ENCODE measurements around the gene FKBP1A.

Gene FKBP1A

DNA sequence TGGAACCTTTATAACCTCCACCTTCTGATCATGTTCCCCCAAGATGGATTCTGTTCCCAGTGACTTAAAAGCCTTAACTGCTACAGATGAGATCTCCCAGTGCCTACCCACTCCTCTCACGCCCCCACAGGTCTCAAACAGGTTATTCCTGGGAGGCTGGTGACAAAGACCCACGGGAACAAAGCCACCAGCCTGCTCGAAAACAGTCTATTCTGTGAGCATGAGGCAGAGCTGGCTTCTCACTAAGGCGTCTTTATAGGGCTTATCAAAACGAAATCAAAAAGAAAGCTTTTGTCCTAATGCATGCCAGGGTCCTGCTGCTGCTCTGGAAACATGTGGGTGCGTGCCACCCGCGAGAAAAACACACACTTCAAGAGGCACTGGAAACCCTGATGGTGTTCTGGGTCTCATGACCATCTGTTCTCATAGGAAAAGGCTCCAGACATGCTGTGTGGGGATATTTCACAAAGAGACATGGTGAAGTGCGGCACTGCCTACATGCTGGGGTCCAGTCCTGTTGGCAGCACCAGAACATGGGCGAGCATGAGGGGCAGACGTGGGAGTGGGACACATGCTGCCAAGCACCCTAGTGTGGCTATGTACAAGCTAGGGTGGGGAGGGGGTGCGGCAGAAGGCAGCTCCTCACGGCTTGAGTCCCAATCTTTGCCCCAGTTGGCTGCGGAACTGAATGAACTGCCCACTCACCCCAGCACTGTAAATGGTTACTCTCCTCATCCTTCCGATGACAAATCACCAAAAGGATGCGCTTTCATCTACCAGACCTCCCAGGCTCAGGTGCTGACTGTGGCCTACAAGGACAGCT is 2.1 kb downstream of the FKBP1A start:
- peak overlapping the region; percentile 96 for H3K27ac ChIP-seq
- H3K4me1 ChIP-seq (ENCODE audit: control insufficient read depth in 1 of 2, insufficient read depth in 1 of 2, low read depth in 1 of 2, low read length in 1 of 2): peaks cover 93% of the 10 kb centered on the region in 2 experiments
- TF ChIP-seq, protein P1, sequence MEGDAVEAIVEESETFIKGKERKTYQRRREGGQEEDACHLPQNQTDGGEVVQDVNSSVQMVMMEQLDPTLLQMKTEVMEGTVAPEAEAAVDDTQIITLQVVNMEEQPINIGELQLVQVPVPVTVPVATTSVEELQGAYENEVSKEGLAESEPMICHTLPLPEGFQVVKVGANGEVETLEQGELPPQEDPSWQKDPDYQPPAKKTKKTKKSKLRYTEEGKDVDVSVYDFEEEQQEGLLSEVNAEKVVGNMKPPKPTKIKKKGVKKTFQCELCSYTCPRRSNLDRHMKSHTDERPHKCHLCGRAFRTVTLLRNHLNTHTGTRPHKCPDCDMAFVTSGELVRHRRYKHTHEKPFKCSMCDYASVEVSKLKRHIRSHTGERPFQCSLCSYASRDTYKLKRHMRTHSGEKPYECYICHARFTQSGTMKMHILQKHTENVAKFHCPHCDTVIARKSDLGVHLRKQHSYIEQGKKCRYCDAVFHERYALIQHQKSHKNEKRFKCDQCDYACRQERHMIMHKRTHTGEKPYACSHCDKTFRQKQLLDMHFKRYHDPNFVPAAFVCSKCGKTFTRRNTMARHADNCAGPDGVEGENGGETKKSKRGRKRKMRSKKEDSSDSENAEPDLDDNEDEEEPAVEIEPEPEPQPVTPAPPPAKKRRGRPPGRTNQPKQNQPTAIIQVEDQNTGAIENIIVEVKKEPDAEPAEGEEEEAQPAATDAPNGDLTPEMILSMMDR (IDR thresholded peaks at IDR 0.05): no peak

GRCh38 chr20:1389703-1390580 is 2.9 kb downstream of the FKBP1A start:
- no peaks in the 10 kb centered on the region for H3K27me3 ChIP-seq
- peaks cover 91 to 93% of the 10 kb centered on the region in 2 experiments for H3K4me1 ChIP-seq (ENCODE audit: control insufficient read depth in 1 of 2, insufficient read depth in 1 of 2, low read depth in 1 of 2, low read length in 1 of 2)
- TF ChIP-seq, protein P1 (IDR thresholded peaks at IDR 0.05): no peak
- peak overlapping the region; percentile 79 to 86 for H3K4me3 ChIP-seq (ENCODE audit: low read depth in 1 of 2, low read length in 1 of 2)
- no peaks in the 10 kb centered on the region for H3K9me3 ChIP-seq
- H3K27ac ChIP-seq: peak overlapping the region; percentile 96
- H3K36me3 ChIP-seq: peaks cover 12% of the 10 kb centered on the region

More for the DNA sequence above, 2.1 kb downstream of the FKBP1A start:
- H3K27me3 ChIP-seq: no peaks in the 10 kb centered on the region
- H3K9me3 ChIP-seq: no peaks in the 10 kb centered on the region
- H3K36me3 ChIP-seq: peaks cover 11% of the 10 kb centered on the region
- peak overlapping the region; percentile 79 to 86 for H3K4me3 ChIP-seq (ENCODE audit: low read depth in 1 of 2, low read length in 1 of 2)

- Histone ChIP-seq H3K9me3 (no peaks in the 10 kb centered on the region), H3K27me3 (no peaks in the 10 kb centered on the region), H3K4me1 (ENCODE audit: control insufficient read depth in 1 of 2, insufficient read depth in 1 of 2, low read depth in 1 of 2, low read length in 1 of 2) (peaks cover 89 to 93% of the 10 kb centered on the region in 2 experiments), H3K4me3 (ENCODE audit: low read depth in 1 of 2, low read length in 1 of 2) (peak overlapping the region; percentile 55 to 79), H3K36me3 (peaks cover 16% of the 10 kb centered on the region), H3K27ac (peak overlapping the region; percentile 96)
- TF ChIP-seq, protein P1 (IDR thresholded peaks at IDR 0.05): no peak
Observed at GRCh38 chr20:1388741-1389483, 3.9 kb downstream of the FKBP1A start.

- Histone ChIP-seq H3K4me1 (ENCODE audit: control insufficient read depth in 1 of 2, insufficient read depth in 1 of 2, low read depth in 1 of 2, low read length in 1 of 2) (peaks cover 89 to 93% of the 10 kb centered on the region in 2 experiments), H3K36me3 (peaks cover 16% of the 10 kb centered on the region), H3K27me3 (no peaks in the 10 kb centered on the region), H3K9me3 (no peaks in the 10 kb centered on the region), H3K4me3 (ENCODE audit: low read depth in 1 of 2, low read length in 1 of 2) (peak overlapping the region; percentile 55 to 79), H3K27ac (peak overlapping the region; percentile 96)
- TF ChIP-seq, protein P1 (IDR thresholded peaks at IDR 0.05): no peak
Observed at GRCh38 chr20:1388253-1388652, 4.6 kb downstream of the FKBP1A start.

DNA sequence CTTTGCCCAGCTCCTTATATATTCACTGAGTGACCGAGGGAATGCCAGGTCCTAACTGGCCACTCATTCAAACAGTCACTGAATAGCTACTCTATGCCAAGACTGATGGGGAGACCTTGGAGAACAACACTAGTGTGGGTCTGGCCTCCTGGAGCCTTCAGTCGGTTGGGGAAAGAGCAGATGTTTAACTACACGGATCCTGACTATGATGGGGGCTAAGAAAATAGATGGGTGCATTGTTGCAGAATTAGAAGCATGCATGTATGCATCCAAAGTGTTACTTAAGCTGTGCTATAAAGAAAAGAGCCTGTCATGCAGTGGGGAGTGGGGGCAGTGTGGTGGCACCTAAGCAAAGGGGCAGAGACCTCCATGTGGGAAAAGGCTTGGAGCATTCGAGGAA is 6.5 kb downstream of the FKBP1A start:
- Histone ChIP-seq H3K27me3 (no peaks in the 10 kb centered on the region), H3K27ac (peak overlapping the region; percentile 53), H3K36me3 (peaks cover 15% of the 10 kb centered on the region), H3K9me3 (no peaks in the 10 kb centered on the region), H3K4me1 (ENCODE audit: control insufficient read depth in 1 of 2, insufficient read depth in 1 of 2, low read depth in 1 of 2, low read length in 1 of 2) (peaks cover 96 to 100% of the 10 kb centered on the region in 2 experiments), H3K4me3 (ENCODE audit: low read depth in 1 of 2, low read length in 1 of 2) (no peak overlapping the region)
- TF ChIP-seq, protein P1 (IDR thresholded peaks at IDR 0.05): no peak

Data from neutrophil (primary cell).